ENCODE data around the gene COL6A2. TPM values are rescaled to one million over a fixed set of nuclear protein-coding genes. Genes with fewer than 3 reads are reported as not detected.

The COL6A2 gene
- total RNA-seq, 1 donor: 487 TPM

- no peak for DNase-seq (ENCODE audit: low read depth)
- TF ChIP-seq CTCF (IDR thresholded peaks at IDR 0.05; ENCODE audit: insufficient read depth, low read depth, low read length): no peak
- no peak overlapping the region for H3K4me3 ChIP-seq (ENCODE audit: low read depth, low read length)
Observed at GRCh38 chr21:46160657-46160906, 62.7 kb downstream of the COL6A2 start.

- no peak for DNase-seq (ENCODE audit: low read depth)
- no peak for TF ChIP-seq CTCF (IDR thresholded peaks at IDR 0.05; ENCODE audit: insufficient read depth, low read depth, low read length)
- H3K4me3 ChIP-seq (ENCODE audit: low read depth, low read length): no peak overlapping the region
Observed at GRCh38 chr21:46160907-46161632, 63.2 kb downstream of the COL6A2 start.

- no peak for TF ChIP-seq CTCF (IDR thresholded peaks at IDR 0.05; ENCODE audit: insufficient read depth, low read depth, low read length)
- no peak for DNase-seq (ENCODE audit: low read depth)
- H3K4me3 ChIP-seq (ENCODE audit: low read depth, low read length): no peak overlapping the region
Observed at GRCh38 chr21:46161633-46162592, 64.0 kb downstream of the COL6A2 start.

- no peak for TF ChIP-seq CTCF (IDR thresholded peaks at IDR 0.05; ENCODE audit: insufficient read depth, low read depth, low read length)
- DNase-seq (ENCODE audit: low read depth): no peak
Observed at GRCh38 chr21:46163380-46163779, 65.5 kb downstream of the COL6A2 start.

GRCh38 chr21:46165098-46165497 is 67.2 kb downstream of the COL6A2 start:
- H3K4me3 ChIP-seq (ENCODE audit: low read depth, low read length): no peak overlapping the region
- DNase-seq (ENCODE audit: low read depth): no peak
- TF ChIP-seq CTCF (IDR thresholded peaks at IDR 0.05; ENCODE audit: insufficient read depth, low read depth, low read length): no peak

More at GRCh38 chr21:46163380-46163779, 65.5 kb downstream of the COL6A2 start:
- no peak overlapping the region for H3K4me3 ChIP-seq (ENCODE audit: low read depth, low read length)

- no peak for DNase-seq (ENCODE audit: low read depth)
- no peak for TF ChIP-seq CTCF (IDR thresholded peaks at IDR 0.05; ENCODE audit: insufficient read depth, low read depth, low read length)
- H3K4me3 ChIP-seq (ENCODE audit: low read depth, low read length): no peak overlapping the region
Observed at GRCh38 chr21:46168238-46168637, 70.3 kb downstream of the COL6A2 start.
